Measurements from ENCODE around the gene CCNK.

Gene CCNK

DNA sequence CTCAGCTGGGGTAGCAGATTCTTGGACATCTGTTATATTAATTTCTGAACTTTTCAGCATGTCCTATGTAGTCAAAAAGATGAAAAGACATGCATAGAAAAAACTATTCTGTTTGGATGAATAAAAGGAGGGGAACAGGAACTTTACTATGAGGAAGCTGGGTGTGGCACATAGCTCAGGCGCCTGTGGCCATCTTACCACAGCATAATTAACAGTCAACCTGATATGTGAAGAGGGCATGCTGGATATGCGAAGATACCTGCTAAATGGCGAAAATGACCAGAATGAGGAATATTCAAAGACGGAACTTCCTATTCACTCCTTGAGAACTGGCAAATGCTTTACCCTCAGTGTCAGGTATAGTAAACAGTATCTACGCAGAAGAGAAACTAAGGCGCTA, 19.0 kb upstream of the CCNK start:
- Histone ChIP-seq H3K36me3 (ENCODE audit: low read length) (no peaks in the 10 kb centered on the region; the same call in 1 of the 2 replicates), H3K4me3 (ENCODE audit: insufficient read depth, low read length, poor library complexity, severe bottlenecking) (no peak overlapping the region), H4K20me1 (ENCODE audit: low read depth, low read length) (no peaks in the 10 kb centered on the region), H3K9ac (ENCODE audit: low read length) (no peak overlapping the region), H2AFZ (ENCODE audit: low read depth, low read length, severe bottlenecking) (no peak overlapping the region), H3K79me2 (ENCODE audit: insufficient read depth, low read length) (peaks cover 7% of the 10 kb centered on the region), H3F3A (ENCODE audit: insufficient read depth) (no peaks in the 10 kb centered on the region), H3K4me2 (ENCODE audit: low read depth, low read length, poor library complexity, severe bottlenecking) (no peak overlapping the region), H3K27me3 (ENCODE audit: low read length) (no peaks in the 10 kb centered on the region), H3K9me3 (ENCODE audit: insufficient read depth, low read length) (no peaks in the 10 kb centered on the region), H3K9me2 (replicated peaks; ENCODE audit: insufficient read depth, low read length) (no peaks in the 10 kb centered on the region), H3K27ac (ENCODE audit: low read depth, low read length) (no peak overlapping the region)
- no peak for TF ChIP-seq CTCF (IDR thresholded peaks at IDR 0.05; ENCODE audit: insufficient read depth, low read length, poor library complexity, severe bottlenecking)
- no peak for TF ChIP-seq EZH2phosphoT487 (conservative IDR thresholded peaks at IDR 0.05; ENCODE audit: low read length)

DNA sequence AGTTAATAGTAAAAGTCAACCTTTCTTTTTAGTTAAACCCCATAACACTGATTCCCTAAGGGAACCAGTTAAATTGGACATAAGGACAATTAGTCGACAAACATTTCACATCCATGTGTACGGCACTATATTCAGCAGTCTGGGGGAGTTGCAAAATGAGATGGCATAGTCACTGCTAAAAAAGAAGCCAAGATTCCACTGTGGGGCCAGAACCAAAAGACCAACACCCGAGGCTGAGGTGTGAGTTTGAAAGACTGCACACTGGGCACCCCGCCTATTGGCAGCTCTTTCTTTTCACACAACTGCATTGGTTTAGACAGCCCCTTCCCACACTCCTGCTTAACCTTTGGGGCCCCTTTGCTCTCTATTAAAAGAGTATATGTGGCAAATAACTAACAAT, 17.2 kb upstream of the CCNK start:
- Histone ChIP-seq H3K4me2 (ENCODE audit: low read depth, low read length, poor library complexity, severe bottlenecking) (no peak overlapping the region), H3K27ac (ENCODE audit: low read depth, low read length) (no peak overlapping the region), H2AFZ (ENCODE audit: low read depth, low read length, severe bottlenecking) (no peak overlapping the region), H3K27me3 (ENCODE audit: low read length) (no peaks in the 10 kb centered on the region), H4K20me1 (ENCODE audit: low read depth, low read length) (peaks cover 3% of the 10 kb centered on the region; the same call in 1 of the 2 replicates), H3K9me2 (replicated peaks; ENCODE audit: insufficient read depth, low read length) (no peaks in the 10 kb centered on the region), H3K4me3 (ENCODE audit: insufficient read depth, low read length, poor library complexity, severe bottlenecking) (no peak overlapping the region), H3K36me3 (ENCODE audit: low read length) (no peaks in the 10 kb centered on the region; the same call in 1 of the 2 replicates), H3K9ac (ENCODE audit: low read length) (no peak overlapping the region), H3F3A (ENCODE audit: insufficient read depth) (no peaks in the 10 kb centered on the region), H3K9me3 (ENCODE audit: insufficient read depth, low read length) (no peaks in the 10 kb centered on the region), H3K79me2 (ENCODE audit: insufficient read depth, low read length) (peaks cover 25% of the 10 kb centered on the region)
- TF ChIP-seq EZH2phosphoT487 (conservative IDR thresholded peaks at IDR 0.05; ENCODE audit: low read length) = no peak
- TF ChIP-seq CTCF (IDR thresholded peaks at IDR 0.05; ENCODE audit: insufficient read depth, low read length, poor library complexity, severe bottlenecking) = no peak

DNA sequence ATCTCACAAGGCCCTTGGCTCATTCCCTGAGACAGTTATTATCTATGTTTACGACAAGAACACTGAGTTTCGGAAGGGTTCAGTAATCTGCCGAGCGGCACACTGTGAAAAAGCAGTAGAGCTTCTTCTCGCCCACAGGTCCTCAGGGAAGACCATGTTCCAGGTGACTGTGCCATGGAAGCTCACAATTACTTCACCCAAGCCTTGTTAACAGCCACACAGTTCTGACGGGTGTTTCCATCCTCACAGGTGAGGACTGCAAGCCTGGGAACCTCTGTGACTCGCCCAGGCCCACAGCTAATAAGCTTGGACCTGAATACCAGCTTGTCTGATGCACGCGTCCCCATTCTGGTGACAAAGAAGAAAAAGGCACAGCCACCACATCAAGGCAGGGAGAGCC, 15.9 kb upstream of the CCNK start:
- no peak overlapping the region for H3K27ac ChIP-seq (ENCODE audit: low read depth, low read length)
- H3K36me3 ChIP-seq (ENCODE audit: low read length) = no peaks in the 10 kb centered on the region; the same call in 1 of the 2 replicates
- H3F3A ChIP-seq (ENCODE audit: insufficient read depth) = no peaks in the 10 kb centered on the region
- no peak overlapping the region for H3K4me2 ChIP-seq (ENCODE audit: low read depth, low read length, poor library complexity, severe bottlenecking)
- H3K9me3 ChIP-seq (ENCODE audit: insufficient read depth, low read length) = no peaks in the 10 kb centered on the region
- no peaks in the 10 kb centered on the region for H3K27me3 ChIP-seq (ENCODE audit: low read length)
- H3K9ac ChIP-seq (ENCODE audit: low read length) = no peak overlapping the region
- H3K4me3 ChIP-seq (ENCODE audit: insufficient read depth, low read length, poor library complexity, severe bottlenecking) = no peak overlapping the region
- no peaks in the 10 kb centered on the region for H3K9me2 ChIP-seq (replicated peaks; ENCODE audit: insufficient read depth, low read length)
- no peak overlapping the region for H2AFZ ChIP-seq (ENCODE audit: low read depth, low read length, severe bottlenecking)
- peaks cover 35% of the 10 kb centered on the region for H3K79me2 ChIP-seq (ENCODE audit: insufficient read depth, low read length)
- H4K20me1 ChIP-seq (ENCODE audit: low read depth, low read length) = peaks cover 3% of the 10 kb centered on the region; the same call in 1 of the 2 replicates
- TF ChIP-seq CTCF (IDR thresholded peaks at IDR 0.05; ENCODE audit: insufficient read depth, low read length, poor library complexity, severe bottlenecking) = no peak
- no peak for TF ChIP-seq EZH2phosphoT487 (conservative IDR thresholded peaks at IDR 0.05; ENCODE audit: low read length)

All from SU-DHL-6 (cell line).